Putamen (tissue), 1 donor: ENCODE results near the gene TAF5L.
"Not testable (repeated sequence)": the region's sequence is repeated elsewhere in the genome, so short reads cannot be mapped to it uniquely, and the experiment has no call there.

Experiments used
- DNase-seq: peaks from one replicate; pipeline ENCODE4 v3.0.0-alpha.2; 2016; ENCODE audit warnings: low spot score

TAF5L gene

GRCh38 chr1:229642376-229642775 lies 16.5 kb upstream of the TAF5L start:
- DNase-seq, result no peak

GRCh38 chr1:229641306-229641705 lies 15.4 kb upstream of the TAF5L start:
- no peak for DNase-seq

- DNase-seq, result no peak
Measured at GRCh38 chr1:229640455-229640854, 14.5 kb upstream of the TAF5L start.

GRCh38 chr1:229637746-229638145 lies 11.8 kb upstream of the TAF5L start:
- no peak for DNase-seq

- no peak for DNase-seq
Measured at GRCh38 chr1:229636042-229636441, 10.1 kb upstream of the TAF5L start.

GRCh38 chr1:229631966-229632365 lies 6.0 kb upstream of the TAF5L start:
- no peak for DNase-seq

GRCh38 chr1:229631148-229631547 lies 5.2 kb upstream of the TAF5L start:
- DNase-seq, result no peak

- DNase-seq, result no peak
Measured at GRCh38 chr1:229629261-229629660, 3.3 kb upstream of the TAF5L start.

GRCh38 chr1:229627003-229627402 lies 1.1 kb upstream of the TAF5L start:
- DNase-seq, result no peak

GRCh38 chr1:229625071-229625914 lies 629 bp downstream of the TAF5L start:
- DNase-seq, result peak; percentile 47

GRCh38 chr1:229624521-229625070 lies 1.3 kb downstream of the TAF5L start:
- no peak for DNase-seq

- DNase-seq, result no peak
Measured at GRCh38 chr1:229623838-229624237, 2.1 kb downstream of the TAF5L start.

- DNase-seq, result no peak
Measured at GRCh38 chr1:229623225-229623624, 2.7 kb downstream of the TAF5L start.

- not testable (repeated sequence) for DNase-seq
Measured at GRCh38 chr1:229622641-229623120, 3.2 kb downstream of the TAF5L start.

- no peak for DNase-seq
Measured at GRCh38 chr1:229621663-229622062, 4.3 kb downstream of the TAF5L start.

- no peak for DNase-seq
Measured at GRCh38 chr1:229620876-229621275, 5.0 kb downstream of the TAF5L start.

GRCh38 chr1:229619614-229620013 lies 6.3 kb downstream of the TAF5L start:
- no peak for DNase-seq

- no peak for DNase-seq
Measured at GRCh38 chr1:229619002-229619401, 6.9 kb downstream of the TAF5L start.

GRCh38 chr1:229617351-229618100 lies 8.4 kb downstream of the TAF5L start:
- DNase-seq, result no peak

- no peak for DNase-seq
Measured at GRCh38 chr1:229614701-229615100, 11.2 kb downstream of the TAF5L start.

GRCh38 chr1:229613938-229614337 lies 12.0 kb downstream of the TAF5L start:
- no peak for DNase-seq

GRCh38 chr1:229608590-229608989 lies 17.3 kb downstream of the TAF5L start:
- DNase-seq, result no peak

GRCh38 chr1:229607370-229607769 lies 18.6 kb downstream of the TAF5L start:
- no peak for DNase-seq
